OCI-LY7 (cell line): ENCODE measurements around the gene TTC34.

Source experiments
- EZH2phosphoT487 ChIP-seq: fragments of 200-600 bp; sonication (generic); IDR thresholded peaks from 2 replicates; pipeline ENCODE4 v1.6.1; 2018; ENCODE audit warnings: low read depth, borderline replicate concordance, mild to moderate bottlenecking, mixed run types, antibody characterized with exemption, low read length, moderate library complexity, mixed read lengths
- TF ChIP-seq, protein P1 (sequence below): fragments of 200-600 bp; sonication (generic); conservative IDR thresholded peaks from 2 replicates; pipeline ENCODE4 v1.5.1; 2014; ENCODE audit warnings: mild to moderate bottlenecking, antibody characterized with exemption, low read length, moderate library complexity, mixed read lengths

DNA sequence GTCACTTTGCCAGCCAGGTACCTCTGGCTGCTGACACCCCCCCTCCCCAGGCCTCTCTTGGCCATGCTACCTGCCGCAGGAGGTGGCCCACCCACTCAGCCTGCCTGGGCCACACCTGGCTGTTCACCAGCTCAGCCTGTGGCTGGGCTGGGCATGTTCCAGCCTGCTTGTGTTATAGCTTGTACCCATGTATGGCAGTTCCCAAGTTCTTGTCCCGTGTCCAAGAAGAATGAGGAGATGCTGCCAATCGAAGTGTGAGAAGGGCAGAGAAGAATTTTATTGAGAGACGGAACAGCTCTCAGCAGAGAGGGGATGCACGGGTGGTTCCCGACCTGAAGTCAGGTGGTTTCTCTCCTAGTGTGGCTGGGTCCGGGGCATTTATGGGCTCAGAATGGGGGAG, 164.8 kb downstream of the TTC34 start:
- TF ChIP-seq, protein P1, sequence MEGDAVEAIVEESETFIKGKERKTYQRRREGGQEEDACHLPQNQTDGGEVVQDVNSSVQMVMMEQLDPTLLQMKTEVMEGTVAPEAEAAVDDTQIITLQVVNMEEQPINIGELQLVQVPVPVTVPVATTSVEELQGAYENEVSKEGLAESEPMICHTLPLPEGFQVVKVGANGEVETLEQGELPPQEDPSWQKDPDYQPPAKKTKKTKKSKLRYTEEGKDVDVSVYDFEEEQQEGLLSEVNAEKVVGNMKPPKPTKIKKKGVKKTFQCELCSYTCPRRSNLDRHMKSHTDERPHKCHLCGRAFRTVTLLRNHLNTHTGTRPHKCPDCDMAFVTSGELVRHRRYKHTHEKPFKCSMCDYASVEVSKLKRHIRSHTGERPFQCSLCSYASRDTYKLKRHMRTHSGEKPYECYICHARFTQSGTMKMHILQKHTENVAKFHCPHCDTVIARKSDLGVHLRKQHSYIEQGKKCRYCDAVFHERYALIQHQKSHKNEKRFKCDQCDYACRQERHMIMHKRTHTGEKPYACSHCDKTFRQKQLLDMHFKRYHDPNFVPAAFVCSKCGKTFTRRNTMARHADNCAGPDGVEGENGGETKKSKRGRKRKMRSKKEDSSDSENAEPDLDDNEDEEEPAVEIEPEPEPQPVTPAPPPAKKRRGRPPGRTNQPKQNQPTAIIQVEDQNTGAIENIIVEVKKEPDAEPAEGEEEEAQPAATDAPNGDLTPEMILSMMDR, result no peak
- TF ChIP-seq EZH2phosphoT487, result no peak
